H1 (cell line): Measurements from ENCODE around the gene CSAG2. TPM values are rescaled to one million over a fixed set of nuclear protein-coding genes. Genes with fewer than 3 reads are reported as not detected.

Source experiments
- CTCF ChIA-PET: fragments of 300-600 bp; sonication (Branson Sonifier 250); formaldehyde crosslinking; loops from one replicate; lab custom pipeline; 2021; ENCODE audit not compliant: partially characterized antibody; lab: Charles Lee
- POLR2A ChIA-PET: fragments of 300-600 bp; sonication (Branson Sonifier 250); formaldehyde crosslinking; loops from one replicate; lab custom pipeline; 2021; ENCODE audit warnings: inconsistent platforms; ENCODE audit not compliant: partially characterized antibody; lab: Charles Lee
- DNase-seq, 2 experiments: peaks; one replicate each; pipeline versions ENCODE4 v3.0.0 to v3.0.0-alpha.2; 2010 to 2022; ENCODE audit warnings: low spot score in 2 of 2, low read depth in 1 of 2, mixed read lengths in 1 of 2
- FAIRE-seq: peaks from 2 replicates; lab custom pipeline; 2011; peaks lifted over from hg19 to GRCh38; lab: Jason Lieb, UNC
- H2AFZ ChIP-seq: 2 replicates; pipeline ENCODE4 v1.8.1; 2012; ENCODE audit warnings: low read length, inconsistent platforms
- H2AK5ac ChIP-seq: 2 replicates; pipeline ENCODE4 v1.6.1; 2013; ENCODE audit warnings: low read depth, low read length
- H2BK120ac ChIP-seq: replicated peaks from 2 replicates; pipeline ENCODE3; 2013; ENCODE audit warnings: low read depth, low read length, inconsistent platforms
- H2BK12ac ChIP-seq: 2 replicates; pipeline ENCODE4 v1.6.1; 2013; ENCODE audit warnings: low read depth, low read length
- H2BK15ac ChIP-seq: 2 replicates; pipeline ENCODE4 v1.6.1; 2013; ENCODE audit warnings: low read length
- H2BK20ac ChIP-seq: 2 replicates; pipeline ENCODE4 v1.6.1; 2013; ENCODE audit warnings: low read length
- H2BK5ac ChIP-seq: 2 replicates; pipeline ENCODE4 v1.6.1; 2013; ENCODE audit warnings: low read depth, low read length
- H3K14ac ChIP-seq: 2 replicates; pipeline ENCODE4 v1.6.1; 2013; ENCODE audit warnings: inconsistent platforms; ENCODE audit not compliant: insufficient read length
- H3K18ac ChIP-seq: 2 replicates; pipeline ENCODE4 v1.6.1; 2013; ENCODE audit warnings: low read length; ENCODE audit errors: extremely low read depth
- H3K23ac ChIP-seq: 2 replicates; pipeline ENCODE4 v1.6.1; 2013; ENCODE audit warnings: inconsistent platforms; ENCODE audit not compliant: insufficient read length
- H3K23me2 ChIP-seq: 2 replicates; pipeline ENCODE4 v1.6.1; 2013; ENCODE audit warnings: low read depth, low read length
- H3K27ac ChIP-seq: 2 replicates; pipeline ENCODE4 v1.6.1; 2011; ENCODE audit warnings: low read depth, low read length, inconsistent platforms
- H3K27me3 ChIP-seq, 4 experiments: replicated peaks in 1 of 4; 1 replicate in 1 of 4; 2 replicates in 3 of 4; pipeline versions ENCODE4 v1.6.1 to v1.8.1; 2011 to 2013; ENCODE audit warnings: low read length in 3 of 4, mild to moderate bottlenecking in 3 of 4, inconsistent platforms in 2 of 4, mixed read lengths in 2 of 4, moderate library complexity in 1 of 4; ENCODE audit not compliant: control insufficient read depth in 3 of 4, insufficient read depth in 3 of 4; ENCODE audit errors: extremely low read depth in 1 of 4
- H3K36me3 ChIP-seq, 4 experiments: 2 replicates each; pipeline versions ENCODE4 v1.6.1 to v1.8.1; 2011 to 2013; ENCODE audit warnings: mild to moderate bottlenecking in 4 of 4, low read length in 3 of 4, moderate library complexity in 2 of 4, control low read depth in 1 of 4, inconsistent platforms in 1 of 4; ENCODE audit not compliant: insufficient read depth in 4 of 4, control insufficient read depth in 2 of 4
- H3K4ac ChIP-seq: replicated peaks from 2 replicates; pipeline ENCODE3; 2013; ENCODE audit warnings: low read length, low read depth, mixed read lengths, inconsistent platforms; ENCODE audit not compliant: insufficient read length
- H3K4me1 ChIP-seq, 4 experiments: replicated peaks in 1 of 4; 1 replicate in 1 of 4; 2 replicates in 3 of 4; pipeline versions ENCODE4 v1.6.1 to v1.8.1; 2011 to 2013; ENCODE audit warnings: low read length in 3 of 4, inconsistent platforms in 2 of 4, mixed read lengths in 1 of 4; ENCODE audit not compliant: insufficient read depth in 4 of 4, control insufficient read depth in 3 of 4
- H3K4me2 ChIP-seq, 2 experiments: 2 replicates each; pipeline versions ENCODE4 v1.6.1 to v1.8.1; 2011 to 2013; ENCODE audit warnings: low read depth in 2 of 2, low read length in 2 of 2, control low read depth in 1 of 2, inconsistent platforms in 1 of 2, mild to moderate bottlenecking in 1 of 2; ENCODE audit not compliant: insufficient read depth in 1 of 2
- H3K4me3 ChIP-seq, 4 experiments: fragments of 200-600, 300-600 bp in 1 of 4; sonication (generic), shearing (Covaris generic), sonication (Bioruptor Twin) in 1 of 4; 2 replicates each; pipeline versions ENCODE4 v1.5.1 to v1.8.1; 2011 to 2016; ENCODE audit warnings: low read length in 4 of 4, low read depth in 3 of 4, control low read depth in 2 of 4, inconsistent platforms in 2 of 4, mild to moderate bottlenecking in 2 of 4, mixed read lengths in 1 of 4, moderate library complexity in 1 of 4; ENCODE audit not compliant: insufficient read depth in 2 of 4; ENCODE audit errors: extremely low read depth in 1 of 4
- H3K56ac ChIP-seq: replicated peaks from 2 replicates; pipeline ENCODE3; 2013; ENCODE audit warnings: low read depth, mild to moderate bottlenecking, mixed read lengths, low read length, inconsistent platforms; ENCODE audit not compliant: insufficient read length
- H3K79me1 ChIP-seq: 2 replicates; pipeline ENCODE4 v1.6.1; 2013; ENCODE audit warnings: low read depth, low read length, control low read depth
- H3K79me2 ChIP-seq, 2 experiments: 2 replicates each; pipeline versions ENCODE4 v1.6.1 to v1.8.1; 2012 to 2013; ENCODE audit warnings: low read length in 2 of 2, mild to moderate bottlenecking in 2 of 2, inconsistent platforms in 1 of 2; ENCODE audit not compliant: insufficient read depth in 2 of 2, control insufficient read depth in 1 of 2
- H3K9ac ChIP-seq, 4 experiments: replicated peaks in 1 of 4; 1 replicate in 1 of 4; 2 replicates in 3 of 4; pipeline versions ENCODE4 v1.6.1 to v1.8.1; 2011 to 2013; ENCODE audit warnings: low read depth in 3 of 4, low read length in 3 of 4, control low read depth in 2 of 4, mild to moderate bottlenecking in 2 of 4, moderate library complexity in 2 of 4, inconsistent platforms in 1 of 4; ENCODE audit errors: extremely low read depth in 1 of 4
- H3K9me3 ChIP-seq, 2 experiments: 2 replicates each; pipeline versions ENCODE4 v1.6.1 to v1.8.1; 2012 to 2013; ENCODE audit warnings: mild to moderate bottlenecking in 2 of 2, moderate library complexity in 2 of 2, control low read depth in 1 of 2, inconsistent platforms in 1 of 2, low read depth in 1 of 2, low read length in 1 of 2, mixed read lengths in 1 of 2; ENCODE audit not compliant: insufficient read depth in 2 of 2
- H4K20me1 ChIP-seq, 2 experiments: replicated peaks in 1 of 2; 2 replicates each; pipeline versions ENCODE3 to v1.8.1; 2011 to 2013; ENCODE audit warnings: inconsistent platforms in 2 of 2, low read length in 2 of 2, mild to moderate bottlenecking in 1 of 2; ENCODE audit not compliant: insufficient read depth in 2 of 2, control insufficient read depth in 1 of 2
- H4K5ac ChIP-seq: 2 replicates; pipeline ENCODE4 v1.6.1; 2013; ENCODE audit warnings: low read length, low read depth, mixed read lengths, inconsistent platforms; ENCODE audit not compliant: insufficient read length
- H4K8ac ChIP-seq: 2 replicates; pipeline ENCODE4 v1.8.0; 2013; ENCODE audit warnings: mild to moderate bottlenecking, moderate library complexity, low read length, inconsistent platforms; ENCODE audit not compliant: insufficient read depth; ENCODE audit errors: extremely low read depth
- H4K91ac ChIP-seq: replicated peaks from 2 replicates; pipeline ENCODE3; 2013; ENCODE audit warnings: low read length, mixed read lengths, inconsistent platforms; ENCODE audit not compliant: insufficient read length
- ATF3 ChIP-seq: IDR thresholded peaks from 2 replicates; pipeline ENCODE4 v1.6.1; 2011; ENCODE audit warnings: low read depth, mild to moderate bottlenecking, low read length; ENCODE audit not compliant: insufficient read depth
- CEBPB ChIP-seq: IDR thresholded peaks from 2 replicates; pipeline ENCODE4 v1.6.1; 2012; ENCODE audit warnings: low read depth, low read length
- EGR1 ChIP-seq: IDR thresholded peaks from 2 replicates; pipeline ENCODE4 v1.6.1; 2011; ENCODE audit warnings: low read depth, low read length, borderline replicate concordance
- EZH2 ChIP-seq: fragments of 200-600 bp; sonication (generic); IDR thresholded peaks from 2 replicates; pipeline ENCODE4 v1.7.1; 2012; ENCODE audit warnings: low read depth, mild to moderate bottlenecking, moderate library complexity, low read length, inconsistent platforms; ENCODE audit not compliant: severe bottlenecking
- GTF2F1 ChIP-seq: IDR thresholded peaks from 2 replicates; pipeline ENCODE4 v1.6.1; 2012; ENCODE audit warnings: low read depth, low read length, improper control_type of control experiment, borderline replicate concordance
- KDM1A ChIP-seq: fragments of 200-600, 300-600 bp; sonication (generic); IDR thresholded peaks from 2 replicates; pipeline ENCODE4 v1.7.1; 2016; ENCODE audit warnings: mild to moderate bottlenecking, low read length, borderline replicate concordance
- RNF2 ChIP-seq: fragments of 200-900, 300-1000 bp; sonication (generic); IDR thresholded peaks from 2 replicates; pipeline ENCODE4 v1.7.1; 2016; ENCODE audit warnings: borderline replicate concordance, low read depth, mild to moderate bottlenecking, antibody characterized with exemption, low read length; ENCODE audit not compliant: poor library complexity, severe bottlenecking; ENCODE audit errors: missing control alignments
- SIX5 ChIP-seq: IDR thresholded peaks from 2 replicates; pipeline ENCODE4 v1.6.1; 2011; ENCODE audit warnings: mild to moderate bottlenecking, low read depth, low read length
- SUZ12 ChIP-seq: fragments of 200-600 bp; sonication (generic); IDR thresholded peaks from 2 replicates; pipeline ENCODE4 v1.6.1; 2012; ENCODE audit warnings: mild to moderate bottlenecking, inconsistent platforms, low read length, moderate library complexity, mixed read lengths
- TEAD4 ChIP-seq: IDR thresholded peaks from 2 replicates; pipeline ENCODE4 v1.6.1; 2012; ENCODE audit warnings: low read depth, low read length, inconsistent platforms, mixed read lengths
- USF2 ChIP-seq: IDR thresholded peaks from 2 replicates; pipeline ENCODE4 v1.6.1; 2011; ENCODE audit warnings: low read length, improper control_type of control experiment
- WGBS, 2 experiments: shearing (Covaris generic) in 1 of 2; methylation state at CpG; one replicate each; pipeline versions ENCODE4 v1.1.6 to v1.1.7; 2013 to 2015; ENCODE audit warnings: low lambda C conversion rate in 2 of 2, mixed read lengths in 2 of 2, inconsistent platforms in 1 of 2, low coverage in 1 of 2, missing lambda C conversion rate in 1 of 2; ENCODE audit not compliant: insufficient replicate concordance in 2 of 2, insufficient coverage in 1 of 2, insufficient read length in 1 of 2; ENCODE audit errors: extremely low coverage in 1 of 2, missing lambda C conversion rate in 1 of 2; 5-methylcytosine and 5-hydroxymethylcytosine counted together
- polyA plus RNA-seq, 7 experiments: library from polyadenylated mRNA; depleted of rRNA in 3 of 7; stranded (reverse) in 5 of 7; unstranded in 2 of 7; fragments of >200 nt in 5 of 7; fragments of 200-250 nt in 2 of 7; gene quantifications; 1 replicate in 5 of 7; 2 replicates in 1 of 7; 4 replicates in 1 of 7; pipeline versions ENCODE4 v1.2.1 to v1.2.3, GENCODE V29; 2011 to 2013; ENCODE audit warnings: missing spikeins in 2 of 7, mixed read lengths in 2 of 7
- total RNA-seq: library from RNA; stranded (reverse); fragmentation: NEBNext Ultra II Directional; extraction: Animal tissue kit (Norgen Biotek cat#: 25700); gene quantifications from 2 replicates; pipeline ENCODE4 v1.2.1, GENCODE V29; 2021

CSAG2 gene
- total and polyA plus RNA-seq, 2 of the 8 experiments (the other 6 are each of a cell fraction or from before 2014, with no cell fraction given) = 0.39 TPM; not detected in 1

GRCh38 chrX:152733261-152733975 is 24.3 kb upstream of the CSAG2 start, which contains the start of the genes CSAG1 and MAGEA12:
Gene CSAG1, minus strand, starts transcription at chrX:152733721. Its CDS starts 1,261 bp downstream, at chrX:152732460.
Gene MAGEA12, plus strand, starts transcription at chrX:152733757. Its CDS starts 2,405 bp downstream, at chrX:152736162.
- no peak within 1 kb of the TSS for H3K4me3 ChIP-seq
- FAIRE-seq (no peak), DNase-seq (no peak)
- no peak within 1 kb of the TSS for H3K4ac ChIP-seq
- H2BK15ac ChIP-seq = no peak within 1 kb of the TSS
- no peak within 1 kb of the TSS for H3K9ac ChIP-seq
- H3K79me1 ChIP-seq = no peaks in the 10 kb centered on the region
- H3K4me2 ChIP-seq = no peak within 1 kb of the TSS
- no peaks in the 10 kb centered on the region for H3K9me3 ChIP-seq
- ChIA-PET CTCF (no interaction called here), POLR2A (no interaction called here)
- no peaks in the 10 kb centered on the region for H3K36me3 ChIP-seq
- H2BK12ac ChIP-seq = no peak within 1 kb of the TSS
- H4K5ac ChIP-seq = no peak within 1 kb of the TSS
- H3K23me2 ChIP-seq = no peaks in the 10 kb centered on the region
- no peaks in the 10 kb centered on the region for H3K4me1 ChIP-seq
- no peaks in the 10 kb centered on the region for H3K27me3 ChIP-seq
- WGBS, 2 experiments = no CpG with 5 or more reads among the region's 21 CpGs
- H2AFZ ChIP-seq = no peak within 1 kb of the TSS
- no peaks in the 10 kb centered on the region for H4K20me1 ChIP-seq
- H2AK5ac ChIP-seq = no peak within 1 kb of the TSS
- H3K14ac ChIP-seq = no peak within 1 kb of the TSS
- no peak within 1 kb of the TSS for H2BK120ac ChIP-seq
- H3K23ac ChIP-seq = no peak within 1 kb of the TSS
- no peak within 1 kb of the TSS for H3K27ac ChIP-seq
- no peak within 1 kb of the TSS for H4K91ac ChIP-seq
- H3K56ac ChIP-seq = no peak within 1 kb of the TSS
- no peak within 1 kb of the TSS for H4K8ac ChIP-seq
- no peak within 1 kb of the TSS for H3K18ac ChIP-seq
- H2BK5ac ChIP-seq = no peak within 1 kb of the TSS
- H2BK20ac ChIP-seq = no peak within 1 kb of the TSS
- no peaks in the 10 kb centered on the region for H3K79me2 ChIP-seq
- no peak for TF ChIP-seq SIX5
- TF ChIP-seq CEBPB = no peak
- TF ChIP-seq EGR1 = no peak
- no peak for TF ChIP-seq KDM1A
- no peak for TF ChIP-seq SUZ12
- no peak for TF ChIP-seq EZH2
- TF ChIP-seq GTF2F1 = no peak
- no peak for TF ChIP-seq RNF2
- TF ChIP-seq ATF3 = no peak
- no peak for TF ChIP-seq USF2
- TF ChIP-seq TEAD4 = no peak
